NCI-H1105 treated with DMSO at 0.1 percent for 48 hours (cell line): ENCODE measurements around the gene NOL4.
"Not testable (repeated sequence)": the region's sequence is repeated elsewhere in the genome, so short reads cannot be mapped to it uniquely, and the experiment has no call there.

Experiments
- DNase-seq: peaks from one replicate; lab custom pipeline; 2025; lab: John Stamatoyannopoulos, UW

NOL4 gene, protein sequence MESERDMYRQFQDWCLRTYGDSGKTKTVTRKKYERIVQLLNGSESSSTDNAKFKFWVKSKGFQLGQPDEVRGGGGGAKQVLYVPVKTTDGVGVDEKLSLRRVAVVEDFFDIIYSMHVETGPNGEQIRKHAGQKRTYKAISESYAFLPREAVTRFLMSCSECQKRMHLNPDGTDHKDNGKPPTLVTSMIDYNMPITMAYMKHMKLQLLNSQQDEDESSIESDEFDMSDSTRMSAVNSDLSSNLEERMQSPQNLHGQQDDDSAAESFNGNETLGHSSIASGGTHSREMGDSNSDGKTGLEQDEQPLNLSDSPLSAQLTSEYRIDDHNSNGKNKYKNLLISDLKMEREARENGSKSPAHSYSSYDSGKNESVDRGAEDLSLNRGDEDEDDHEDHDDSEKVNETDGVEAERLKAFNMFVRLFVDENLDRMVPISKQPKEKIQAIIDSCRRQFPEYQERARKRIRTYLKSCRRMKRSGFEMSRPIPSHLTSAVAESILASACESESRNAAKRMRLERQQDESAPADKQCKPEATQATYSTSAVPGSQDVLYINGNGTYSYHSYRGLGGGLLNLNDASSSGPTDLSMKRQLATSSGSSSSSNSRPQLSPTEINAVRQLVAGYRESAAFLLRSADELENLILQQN

DNA sequence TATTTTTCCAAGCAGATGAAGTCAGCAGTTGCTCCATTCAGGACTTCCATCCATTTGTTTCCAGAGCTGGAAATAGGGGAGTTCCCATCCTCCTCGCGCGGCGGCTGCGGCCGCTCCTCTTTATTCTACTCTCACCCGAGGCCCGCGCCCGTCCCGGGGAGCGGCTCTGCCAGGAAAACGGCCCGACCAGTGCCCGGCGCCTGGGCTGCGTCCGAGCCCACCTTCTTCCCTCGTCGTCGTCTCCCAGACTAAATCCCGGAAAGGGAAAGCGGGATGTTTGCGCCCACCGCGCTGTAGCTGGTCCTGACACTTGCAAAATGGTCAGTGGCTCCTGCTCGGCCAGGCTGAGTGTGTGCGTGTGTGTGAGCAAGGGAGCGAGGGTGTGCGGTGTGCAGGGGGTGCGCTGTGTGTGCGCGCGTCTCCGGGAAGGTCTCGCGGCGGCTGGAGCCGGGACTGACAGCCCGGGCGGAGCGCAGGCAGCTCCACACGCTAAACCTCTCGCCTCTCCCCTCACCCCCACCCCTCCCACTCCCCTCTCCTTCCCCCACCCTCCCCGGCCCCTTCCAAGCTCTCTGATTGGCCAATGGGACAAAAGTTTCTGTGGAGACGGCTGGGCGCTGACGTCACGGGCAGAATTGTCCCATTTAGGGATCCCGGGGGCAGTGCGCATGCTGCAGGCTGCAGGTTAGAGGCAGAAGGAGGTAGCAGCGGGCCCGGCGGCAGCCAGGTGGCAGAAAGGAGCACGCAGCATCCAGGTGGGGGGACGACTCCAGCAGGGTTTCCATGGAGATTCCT is at the start of gene NOL4:
TSS of gene NOL4 (minus strand) at position 491 of the 795 bp plus-strand sequence. CDS start 1,660 bp downstream, outside the sequence.
- peak; percentile 100 for DNase-seq

DNA sequence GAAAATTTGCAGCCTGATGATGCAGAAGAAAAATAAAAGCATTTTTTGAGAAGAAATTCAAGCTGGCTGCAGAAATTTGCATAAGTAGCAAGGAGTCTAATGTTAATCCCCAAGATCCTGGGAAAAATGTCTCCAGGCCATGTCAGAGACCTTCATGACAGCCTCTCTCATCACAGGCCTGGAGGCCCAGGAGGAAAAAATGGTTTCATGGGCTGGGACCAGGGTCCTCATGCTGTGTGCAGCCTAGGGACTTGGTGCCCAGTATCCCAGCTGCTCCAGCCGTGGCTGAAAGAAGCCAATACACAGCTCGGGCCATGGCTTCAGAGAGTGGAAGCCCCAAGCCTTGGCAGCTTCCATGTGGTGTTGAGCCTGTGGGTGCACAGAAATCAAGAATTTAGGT is 41.3 kb upstream of the NOL4 start:
- DNase-seq, result not testable (repeated sequence)

DNA sequence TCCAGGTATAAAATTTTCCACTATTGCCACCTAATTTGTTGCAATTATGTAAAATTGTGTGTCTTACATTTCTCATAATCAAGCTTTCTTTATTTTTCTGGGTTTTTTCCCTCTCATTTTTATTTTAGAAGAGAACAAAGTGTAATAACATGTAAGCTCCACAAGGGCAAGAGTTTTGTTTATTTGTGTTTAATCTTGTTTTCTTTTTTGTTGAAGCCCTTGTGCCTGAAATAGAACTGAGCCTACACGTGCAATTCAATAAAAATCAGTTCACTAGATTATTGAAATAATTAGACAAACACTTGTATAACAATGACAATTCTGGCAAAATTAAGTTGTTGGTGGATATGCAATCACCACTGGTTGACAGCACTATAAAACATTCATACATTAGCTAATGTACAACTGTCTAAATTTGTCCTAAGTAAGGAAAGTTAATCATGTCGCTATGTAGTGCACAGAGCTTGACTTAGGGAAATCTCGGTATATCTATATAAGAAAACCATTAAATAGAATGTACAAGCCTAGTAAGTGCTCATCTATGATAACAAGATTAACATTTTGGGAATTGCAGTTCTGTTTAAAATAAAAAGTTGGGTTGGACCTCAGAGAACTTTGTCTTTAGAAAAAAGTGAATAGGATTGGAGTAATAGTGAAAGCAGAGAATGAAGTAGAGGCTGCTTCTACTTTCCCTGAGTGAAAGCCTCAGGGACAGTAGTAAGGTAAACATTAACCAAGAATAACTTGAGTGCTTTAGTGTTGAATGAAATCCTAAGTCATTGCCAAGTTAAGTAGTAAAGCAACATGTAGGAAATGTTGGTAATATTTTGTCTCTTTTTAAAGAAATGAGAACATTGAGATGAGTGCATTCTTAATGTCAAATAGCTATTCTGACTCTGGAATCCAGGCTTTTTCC is 37.4 kb upstream of the NOL4 start:
- DNase-seq, result no peak

DNA sequence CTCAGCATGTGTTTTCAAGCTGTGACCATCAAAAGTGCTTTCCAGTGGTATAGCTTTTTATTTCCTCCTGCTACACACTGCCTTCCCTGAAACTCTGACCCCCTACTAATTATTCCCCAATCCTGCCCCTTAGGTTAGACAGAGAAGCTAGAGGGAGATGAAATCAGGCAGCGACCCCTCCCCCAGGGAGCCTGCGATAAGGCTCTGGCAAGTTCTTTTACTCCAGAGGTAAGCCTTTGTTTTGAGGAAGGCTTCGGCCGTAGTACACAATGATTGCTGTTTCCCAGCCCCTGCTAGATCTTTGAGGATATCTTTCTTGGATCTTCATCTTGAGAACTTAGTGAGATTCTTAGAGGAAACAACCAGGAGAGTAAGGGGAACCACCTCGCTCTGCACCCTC is 33.5 kb upstream of the NOL4 start:
- DNase-seq, result no peak

DNA sequence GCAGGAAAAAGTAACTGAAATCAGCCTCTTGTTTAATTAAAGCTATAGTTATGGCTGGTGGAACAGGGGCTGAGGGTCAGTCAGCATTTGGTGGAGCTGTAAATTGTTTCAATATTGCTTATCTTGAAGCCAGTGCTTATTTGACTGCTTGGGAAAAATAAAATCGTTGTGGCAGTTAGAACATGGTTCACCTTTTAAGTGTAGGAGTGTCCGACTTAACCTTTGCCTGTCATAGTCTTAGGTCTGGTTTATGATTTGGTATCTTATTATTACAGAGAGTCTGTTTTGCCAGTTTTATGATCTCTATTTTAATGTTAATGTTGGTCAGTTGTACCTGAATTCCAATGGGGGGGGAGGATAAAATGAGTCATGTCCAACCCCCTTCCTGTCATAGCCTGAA is 27.2 kb upstream of the NOL4 start:
- no peak for DNase-seq

DNA sequence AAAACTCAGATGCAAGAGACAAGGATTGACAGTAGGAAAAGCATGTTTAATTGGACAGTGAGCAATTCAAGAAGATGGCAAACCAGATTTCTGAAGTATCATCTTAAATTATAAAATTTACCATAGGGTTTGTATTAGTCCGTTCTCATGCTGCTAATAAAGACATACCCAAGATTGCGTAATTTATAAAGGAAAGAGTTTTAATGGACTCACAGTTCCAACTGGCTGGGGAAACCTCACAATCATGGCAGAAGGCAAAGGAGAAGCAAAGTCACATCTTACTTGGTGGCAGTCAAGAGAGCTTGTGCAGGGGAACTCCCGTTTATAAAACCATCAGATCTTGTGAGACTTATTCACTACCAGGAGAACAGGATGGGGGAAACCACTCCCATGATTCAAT is 24.0 kb upstream of the NOL4 start:
- no peak for DNase-seq

DNA sequence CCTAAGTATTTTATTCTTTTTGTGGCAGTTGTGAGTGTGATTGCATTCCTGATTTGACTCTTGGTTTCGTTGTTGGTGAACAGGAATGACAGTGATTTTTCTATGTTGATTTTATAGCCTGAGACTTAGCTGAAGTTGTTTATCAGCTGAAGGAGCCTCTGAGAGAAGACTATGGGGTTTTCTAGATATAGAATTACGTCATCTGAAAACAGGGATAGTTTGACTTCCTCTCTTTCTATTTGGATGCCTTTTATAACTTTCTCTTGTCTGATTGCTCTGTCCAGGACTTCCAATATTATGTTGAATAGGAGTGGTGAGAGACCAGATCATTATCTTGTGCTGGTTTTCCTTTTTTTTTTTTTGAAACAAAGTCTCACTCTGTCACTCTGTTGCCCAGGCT is 18.0 kb upstream of the NOL4 start:
- no peak for DNase-seq

DNA sequence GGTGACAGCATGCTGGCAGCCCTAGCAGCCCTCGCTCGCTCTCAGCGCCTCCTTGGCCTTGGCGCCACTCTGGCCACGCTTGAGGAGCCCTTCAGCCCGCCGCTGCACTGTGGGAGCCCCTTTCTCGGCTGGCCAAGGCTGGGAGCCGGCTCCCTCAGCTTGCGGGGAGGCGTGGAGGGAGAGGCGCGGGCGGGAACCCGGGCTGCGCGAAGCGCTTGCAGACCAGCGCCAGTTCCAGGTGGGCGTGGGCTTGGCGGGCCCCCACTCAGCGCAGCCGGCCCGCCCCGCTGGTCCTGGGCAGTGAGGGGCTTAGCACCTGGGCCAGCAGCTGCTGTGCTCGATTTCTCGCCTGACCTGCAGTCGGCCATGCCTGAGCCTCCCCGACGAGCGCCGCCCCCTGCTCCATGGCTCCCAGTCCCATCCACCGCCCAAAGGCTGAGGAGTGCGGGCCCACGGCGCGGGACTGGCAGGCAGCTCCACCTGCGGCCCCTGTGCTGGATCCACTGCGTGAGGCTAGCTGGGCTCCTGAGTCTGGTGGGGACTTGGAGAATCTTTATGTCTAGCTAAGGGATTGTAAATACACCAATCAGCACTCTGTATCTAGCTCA is 9.2 kb upstream of the NOL4 start:
- DNase-seq, result not testable (repeated sequence)

DNA sequence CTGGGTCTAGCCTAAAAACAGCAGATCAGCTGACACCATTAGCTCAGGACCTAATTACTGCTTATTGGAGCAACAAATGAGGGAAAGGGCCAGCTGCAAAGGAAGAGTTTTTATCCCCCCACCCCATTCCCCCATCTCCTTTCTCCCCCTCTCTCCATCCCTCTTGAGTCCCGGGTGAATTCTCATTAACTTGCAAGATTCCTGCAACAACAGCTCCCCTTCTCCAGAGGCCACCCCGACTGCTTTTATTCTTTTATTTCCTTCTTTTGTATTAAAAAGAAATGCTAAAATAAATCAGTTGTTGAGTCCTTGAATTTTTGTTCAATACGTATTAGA is 473 bp upstream of the NOL4 start:
- DNase-seq, result no peak

DNA sequence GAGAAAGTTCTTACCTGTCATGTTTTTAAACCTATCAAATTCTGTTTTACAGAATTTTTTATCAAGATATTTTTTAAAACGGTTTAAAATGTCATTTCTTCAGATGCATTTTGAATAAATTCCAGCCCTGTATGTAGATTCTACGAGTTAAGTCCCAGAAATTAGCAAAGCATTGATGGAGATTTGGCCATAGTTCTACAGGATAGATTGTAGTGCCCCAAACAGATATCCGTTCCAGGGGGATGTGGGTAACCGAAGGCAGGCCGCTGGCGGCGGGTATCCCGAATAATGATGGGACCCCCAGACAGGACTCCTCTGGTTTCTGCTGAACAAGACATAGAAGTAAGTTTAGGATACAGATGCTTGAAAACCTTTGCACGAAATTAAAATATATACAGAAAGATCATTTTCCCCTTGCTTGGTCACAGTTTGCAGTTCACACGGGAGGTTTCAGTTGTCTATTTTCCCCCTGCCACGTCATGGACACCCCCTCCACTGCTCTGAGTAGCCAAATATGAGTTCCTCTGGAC is 755 bp downstream of the NOL4 start:
- no peak for DNase-seq

DNA sequence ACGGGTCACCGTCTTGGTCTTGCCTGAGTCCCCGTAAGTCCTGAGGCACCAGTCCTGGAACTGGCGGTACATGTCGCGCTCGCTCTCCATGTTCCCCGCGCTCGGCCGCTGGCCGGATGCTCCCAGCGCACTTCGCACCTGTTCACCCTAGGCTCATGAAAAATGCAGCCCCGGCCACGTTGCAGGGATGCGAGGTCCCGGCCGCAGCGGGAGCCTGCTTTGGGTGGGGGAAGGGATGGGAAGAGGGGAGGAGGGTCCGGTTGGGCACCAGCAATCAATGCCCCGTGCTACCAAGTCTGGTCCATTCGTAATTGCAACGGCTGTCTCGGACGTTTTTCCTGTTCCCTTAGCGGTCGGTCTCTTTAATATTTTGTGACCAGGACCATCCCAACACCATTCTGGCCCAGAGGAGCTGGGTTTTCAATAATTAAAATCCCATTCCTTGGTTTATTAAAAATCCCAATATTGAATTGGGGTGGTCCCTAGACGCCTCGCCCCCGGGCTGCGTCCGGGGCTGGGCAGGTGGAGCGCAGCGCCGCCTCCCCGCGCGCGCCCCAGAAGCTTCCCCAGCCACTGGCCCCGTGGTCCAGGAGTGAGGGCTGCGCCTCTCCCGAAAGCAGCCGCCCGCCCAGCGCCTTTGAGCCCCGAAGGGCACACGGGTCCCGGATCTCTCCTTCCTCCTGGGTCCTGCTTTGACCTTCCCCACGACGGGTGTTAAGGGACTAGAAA is 1.4 kb downstream of the NOL4 start:
- DNase-seq, result peak; percentile 72

DNA sequence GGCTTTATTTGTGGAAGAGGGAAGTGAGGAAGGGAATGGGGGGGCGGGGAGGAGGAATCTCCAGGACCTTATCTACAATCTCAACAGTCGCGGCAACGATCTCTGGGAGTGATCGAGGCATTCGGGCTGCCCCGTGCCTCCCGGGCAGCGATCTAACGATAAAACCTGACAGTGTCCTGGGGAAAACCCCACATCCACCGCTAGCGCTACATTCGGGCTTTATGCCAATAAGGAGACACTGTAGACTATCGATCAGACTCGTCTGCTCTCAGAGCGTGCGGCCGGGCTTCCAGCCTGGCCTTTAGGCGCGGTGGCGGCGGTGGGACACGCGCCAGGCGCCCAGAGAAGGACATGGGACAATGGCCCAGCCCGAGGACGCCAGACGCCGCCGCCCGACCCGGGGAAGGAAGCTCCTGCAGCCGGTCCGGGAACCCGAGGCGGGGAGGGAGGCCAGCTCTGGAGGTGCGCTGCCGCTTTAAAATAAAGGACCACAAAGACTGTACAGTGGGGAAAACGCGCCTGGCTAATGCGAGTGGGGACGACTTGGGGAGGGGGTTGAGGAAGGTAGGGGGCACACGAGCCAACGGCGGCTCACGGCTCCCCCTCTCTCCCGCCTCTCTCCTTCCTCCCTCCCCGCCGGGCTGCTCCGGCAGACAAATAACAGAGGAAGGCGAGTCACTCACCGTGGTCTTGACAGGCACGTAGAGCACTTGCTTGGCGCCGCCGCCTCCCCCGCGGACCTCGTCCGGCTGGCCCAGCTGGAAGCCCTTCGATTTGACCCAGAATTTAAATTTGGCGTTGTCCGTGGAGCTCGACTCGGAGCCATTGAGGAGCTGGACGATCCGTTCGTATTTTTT is 2.2 kb downstream of the NOL4 start:
- DNase-seq, result peak; percentile 78

DNA sequence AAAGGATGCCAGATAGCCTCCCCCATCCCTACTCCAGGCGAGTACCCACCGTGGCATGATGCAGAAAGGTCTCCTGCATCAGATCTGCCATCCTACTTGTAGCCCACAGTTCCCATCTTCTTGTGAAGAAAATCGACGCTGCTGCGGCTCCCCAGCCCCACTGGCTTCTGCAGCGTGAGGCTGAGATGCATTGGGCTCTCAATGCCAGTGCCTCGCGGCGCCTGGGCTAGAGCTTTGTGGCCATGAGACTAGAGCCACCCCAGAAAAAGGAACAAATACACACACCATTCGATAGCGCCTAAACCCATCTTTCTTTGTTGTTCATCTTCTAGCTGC is 2.8 kb downstream of the NOL4 start:
- DNase-seq, result peak; percentile 78

DNA sequence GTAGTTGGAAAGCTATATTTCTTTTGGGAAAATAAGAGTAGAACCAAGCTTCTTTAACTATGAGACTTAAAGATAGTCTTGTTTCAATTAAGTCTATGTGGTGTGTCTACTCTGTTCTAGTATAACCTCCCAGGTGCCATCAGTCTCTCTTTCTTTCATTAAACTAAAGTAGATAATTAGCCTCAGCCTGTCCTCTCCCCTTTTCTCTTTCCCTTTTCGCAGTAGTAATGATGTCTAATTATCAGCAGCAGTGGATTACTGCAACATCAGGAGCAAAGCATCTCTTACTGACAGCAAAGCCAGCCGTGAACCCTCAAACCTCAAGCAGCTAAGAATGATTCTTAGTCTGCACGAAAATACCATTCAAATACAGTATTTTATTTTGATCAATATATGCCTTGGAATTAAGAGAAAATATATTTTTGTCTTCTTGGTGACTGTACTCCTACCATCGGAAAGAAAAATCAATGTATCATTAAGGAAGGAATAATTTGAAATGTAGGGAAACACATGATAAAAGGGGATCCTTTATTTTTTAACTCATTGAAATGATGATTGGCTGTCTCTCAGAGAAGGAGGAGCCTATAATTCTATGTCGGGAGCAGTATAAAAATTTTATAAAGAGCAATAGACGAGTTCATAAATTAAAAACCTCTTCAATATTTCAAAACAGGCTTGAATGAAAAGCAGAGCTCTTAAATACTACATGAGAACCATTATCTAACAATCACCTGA is 4.5 kb downstream of the NOL4 start:
- DNase-seq, result peak; percentile 84

DNA sequence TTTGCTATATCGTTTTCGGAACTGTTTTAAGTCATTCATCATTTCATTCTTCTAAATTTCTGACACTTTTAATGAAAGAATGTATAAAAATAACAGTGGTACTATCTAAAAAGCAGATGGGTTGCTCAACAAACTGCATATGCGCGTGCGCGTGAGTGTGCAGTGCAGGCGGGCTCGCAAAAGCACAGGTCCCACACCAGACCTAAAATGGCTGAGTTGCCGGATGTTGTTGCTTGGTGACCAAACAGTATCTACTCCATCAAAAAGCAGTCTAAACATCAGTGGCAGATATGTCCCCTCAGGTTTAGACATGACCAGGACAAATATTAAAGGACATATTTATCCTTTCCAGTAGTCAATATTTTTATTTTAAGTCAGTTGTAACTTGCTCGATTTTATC is 5.1 kb downstream of the NOL4 start:
- DNase-seq, result peak; percentile 89

DNA sequence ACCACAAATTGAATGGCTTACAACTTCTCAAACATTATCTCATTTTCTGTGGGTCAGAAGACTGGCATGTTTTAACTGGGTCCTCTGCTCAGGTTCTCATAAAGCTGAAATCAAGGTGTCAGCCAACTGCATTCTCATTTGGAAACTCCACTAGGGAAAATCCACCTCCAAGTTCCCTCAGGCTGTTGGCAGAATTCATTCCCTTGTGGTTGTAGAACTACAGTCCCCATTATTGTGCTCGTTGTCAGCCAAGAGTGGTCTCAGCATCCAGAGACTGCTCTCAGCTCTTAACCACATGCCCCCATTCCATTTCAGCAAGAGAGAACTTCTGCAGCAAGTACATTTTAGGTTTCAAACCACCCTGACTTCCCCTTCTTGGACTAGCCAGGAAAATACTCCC is 12.2 kb downstream of the NOL4 start:
- DNase-seq, result no peak

DNA sequence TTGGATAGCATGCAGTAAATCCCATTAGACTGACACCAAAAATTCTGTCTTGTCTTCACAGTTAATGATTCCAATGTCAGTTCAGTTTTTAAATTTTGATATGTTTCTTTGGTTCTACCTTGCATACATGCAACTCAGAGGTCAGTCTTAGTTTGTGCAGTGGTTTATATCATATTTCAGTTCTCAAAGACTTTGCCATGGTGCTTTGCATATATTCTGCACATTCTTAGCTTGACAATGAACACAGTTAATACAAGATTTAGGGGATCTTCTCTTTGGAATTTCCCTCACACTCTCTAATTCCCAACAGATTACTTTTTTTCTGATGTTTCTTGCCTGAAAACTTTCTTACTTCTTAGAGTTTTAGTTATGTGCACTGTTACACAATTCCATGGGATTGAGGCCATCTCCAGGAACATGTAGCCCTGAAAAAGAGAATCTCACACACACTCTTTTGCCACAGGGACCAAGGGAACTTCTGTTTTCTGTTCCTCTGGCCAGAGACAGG is 17.3 kb downstream of the NOL4 start:
- no peak for DNase-seq

DNA sequence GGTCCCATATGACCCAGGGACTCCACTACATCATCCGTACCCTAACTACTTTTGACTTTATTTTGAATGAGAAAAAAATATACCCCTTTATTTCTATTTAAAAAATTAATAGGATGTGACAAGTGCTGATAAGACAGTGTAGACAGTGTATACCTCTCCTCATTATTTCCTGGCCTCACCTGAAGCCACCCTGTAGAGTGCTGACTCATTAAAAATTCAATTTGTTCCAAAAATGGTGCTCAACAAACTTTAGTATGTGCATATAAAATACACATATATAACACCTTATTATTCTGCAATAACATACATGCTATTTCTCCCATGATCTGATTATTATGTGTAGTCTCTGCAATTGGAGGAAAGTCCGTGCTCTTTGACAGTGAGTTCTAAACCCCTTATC is 20.8 kb downstream of the NOL4 start:
- DNase-seq, result no peak

DNA sequence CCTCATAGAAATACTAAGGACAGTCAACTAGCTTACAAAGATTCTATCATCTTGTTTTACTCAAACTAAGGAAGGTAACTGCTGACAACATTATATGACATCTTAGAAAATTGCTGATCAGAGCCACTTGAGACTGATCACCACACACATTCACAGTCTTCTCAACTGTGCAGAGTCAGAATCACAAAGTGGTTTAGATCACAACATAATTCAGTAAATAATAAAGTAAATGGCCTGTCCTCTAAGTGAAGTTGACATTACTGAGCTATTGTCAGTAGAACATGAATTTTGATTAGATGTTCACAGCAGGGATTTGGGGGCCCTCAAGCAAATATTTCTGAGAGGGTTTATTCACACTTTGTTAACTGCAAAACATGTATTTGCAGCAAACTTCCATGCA is 28.5 kb downstream of the NOL4 start:
- no peak for DNase-seq
